ENCODE data around the gene STH.

STH gene

DNA sequence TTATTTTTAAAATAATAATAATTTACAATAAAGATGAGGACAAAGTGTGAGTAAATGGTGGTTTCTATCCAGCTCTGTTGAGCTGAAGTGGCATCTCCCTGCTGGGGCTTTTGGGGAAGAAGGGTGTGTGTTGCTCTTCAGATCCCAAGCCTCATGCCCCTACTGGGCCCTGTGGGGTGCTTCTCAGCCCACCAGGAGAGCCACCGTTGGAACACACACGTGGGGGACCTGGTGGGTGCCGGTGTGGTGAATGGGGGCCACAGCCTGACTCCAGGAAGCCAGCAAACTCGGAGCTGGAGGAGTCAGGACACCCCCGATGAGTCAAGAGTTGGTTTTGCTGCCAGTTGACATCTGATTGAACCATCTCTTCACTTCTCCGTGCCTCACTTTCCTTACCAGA lies 37.8 kb upstream of the STH start:
- Histone ChIP-seq H4K20me1 (ENCODE audit: insufficient read depth, low read length) (no peaks in the 10 kb centered on the region), H3F3A (ENCODE audit: insufficient read depth, low read length) (no peaks in the 10 kb centered on the region), H3K4me2 (ENCODE audit: low read depth, low read length) (no peak overlapping the region), H3K9me3 (replicated peaks; ENCODE audit: insufficient read depth, low read length) (no peaks in the 10 kb centered on the region), H3K27me3 (replicated peaks; ENCODE audit: insufficient read depth, low read length) (no peaks in the 10 kb centered on the region), H3K79me2 (ENCODE audit: low read length) (no peaks in the 10 kb centered on the region), H3K27ac (ENCODE audit: low read length) (no peak overlapping the region), H3K9ac (ENCODE audit: low read length) (no peak overlapping the region), H3K4me1 (ENCODE audit: low read length) (no peaks in the 10 kb centered on the region), H3K36me3 (replicated peaks; ENCODE audit: insufficient read depth, low read length) (no peaks in the 10 kb centered on the region), H2AFZ (ENCODE audit: low read length) (no peak overlapping the region), H3K9me2 (replicated peaks; ENCODE audit: insufficient read depth, low read length) (no peaks in the 10 kb centered on the region), H3K4me3 (ENCODE audit: low read length) (no peak overlapping the region)
- TF ChIP-seq EZH2phosphoT487 (IDR thresholded peaks at IDR 0.05; ENCODE audit: low read length), result no peak
- TF ChIP-seq EZH2 (optimal IDR thresholded peaks at IDR 0.05; ENCODE audit: low read depth, low read length), result no peak
- TF ChIP-seq, protein P1, sequence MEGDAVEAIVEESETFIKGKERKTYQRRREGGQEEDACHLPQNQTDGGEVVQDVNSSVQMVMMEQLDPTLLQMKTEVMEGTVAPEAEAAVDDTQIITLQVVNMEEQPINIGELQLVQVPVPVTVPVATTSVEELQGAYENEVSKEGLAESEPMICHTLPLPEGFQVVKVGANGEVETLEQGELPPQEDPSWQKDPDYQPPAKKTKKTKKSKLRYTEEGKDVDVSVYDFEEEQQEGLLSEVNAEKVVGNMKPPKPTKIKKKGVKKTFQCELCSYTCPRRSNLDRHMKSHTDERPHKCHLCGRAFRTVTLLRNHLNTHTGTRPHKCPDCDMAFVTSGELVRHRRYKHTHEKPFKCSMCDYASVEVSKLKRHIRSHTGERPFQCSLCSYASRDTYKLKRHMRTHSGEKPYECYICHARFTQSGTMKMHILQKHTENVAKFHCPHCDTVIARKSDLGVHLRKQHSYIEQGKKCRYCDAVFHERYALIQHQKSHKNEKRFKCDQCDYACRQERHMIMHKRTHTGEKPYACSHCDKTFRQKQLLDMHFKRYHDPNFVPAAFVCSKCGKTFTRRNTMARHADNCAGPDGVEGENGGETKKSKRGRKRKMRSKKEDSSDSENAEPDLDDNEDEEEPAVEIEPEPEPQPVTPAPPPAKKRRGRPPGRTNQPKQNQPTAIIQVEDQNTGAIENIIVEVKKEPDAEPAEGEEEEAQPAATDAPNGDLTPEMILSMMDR (IDR thresholded peaks at IDR 0.05; ENCODE audit: low read length), result no peak
- DNase-seq, result no peak

DNA sequence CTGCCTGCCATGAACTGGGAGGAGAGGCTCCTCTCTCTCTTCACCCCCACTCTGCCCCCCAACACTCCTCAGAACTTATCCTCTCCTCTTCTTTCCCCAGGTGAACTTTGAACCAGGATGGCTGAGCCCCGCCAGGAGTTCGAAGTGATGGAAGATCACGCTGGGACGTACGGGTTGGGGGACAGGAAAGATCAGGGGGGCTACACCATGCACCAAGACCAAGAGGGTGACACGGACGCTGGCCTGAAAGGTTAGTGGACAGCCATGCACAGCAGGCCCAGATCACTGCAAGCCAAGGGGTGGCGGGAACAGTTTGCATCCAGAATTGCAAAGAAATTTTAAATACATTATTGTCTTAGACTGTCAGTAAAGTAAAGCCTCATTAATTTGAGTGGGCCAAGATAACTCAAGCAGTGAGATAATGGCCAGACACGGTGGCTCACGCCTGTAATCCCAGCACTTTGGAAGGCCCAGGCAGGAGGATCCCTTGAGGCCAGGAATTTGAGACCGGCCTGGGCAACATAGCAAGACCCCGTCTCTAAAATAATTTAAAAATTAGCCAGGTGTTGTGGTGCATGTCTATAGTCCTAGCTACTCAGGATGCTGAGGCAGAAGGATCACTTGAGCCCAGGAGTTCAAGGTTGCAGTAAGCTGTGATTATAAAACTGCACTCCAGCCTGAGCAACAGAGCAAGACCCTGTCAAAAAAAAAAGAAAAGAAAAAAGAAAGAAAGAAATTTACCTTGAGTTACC lies 36.7 kb upstream of the STH start:
- Histone ChIP-seq H3F3A (ENCODE audit: insufficient read depth, low read length) (no peaks in the 10 kb centered on the region), H3K9ac (ENCODE audit: low read length) (no peak overlapping the region), H3K4me1 (ENCODE audit: low read length) (no peaks in the 10 kb centered on the region), H3K36me3 (replicated peaks; ENCODE audit: insufficient read depth, low read length) (no peaks in the 10 kb centered on the region), H3K27me3 (replicated peaks; ENCODE audit: insufficient read depth, low read length) (no peaks in the 10 kb centered on the region), H3K27ac (ENCODE audit: low read length) (no peak overlapping the region), H3K4me2 (ENCODE audit: low read depth, low read length) (no peak overlapping the region), H4K20me1 (ENCODE audit: insufficient read depth, low read length) (no peaks in the 10 kb centered on the region), H2AFZ (ENCODE audit: low read length) (no peak overlapping the region), H3K4me3 (ENCODE audit: low read length) (no peak overlapping the region), H3K79me2 (ENCODE audit: low read length) (no peaks in the 10 kb centered on the region), H3K9me3 (replicated peaks; ENCODE audit: insufficient read depth, low read length) (no peaks in the 10 kb centered on the region), H3K9me2 (replicated peaks; ENCODE audit: insufficient read depth, low read length) (no peaks in the 10 kb centered on the region)
- TF ChIP-seq EZH2 (optimal IDR thresholded peaks at IDR 0.05; ENCODE audit: low read depth, low read length), result no peak
- TF ChIP-seq EZH2phosphoT487 (IDR thresholded peaks at IDR 0.05; ENCODE audit: low read length), result no peak
- TF ChIP-seq, protein P1 (IDR thresholded peaks at IDR 0.05; ENCODE audit: low read length), result no peak
- no peak for DNase-seq

DNA sequence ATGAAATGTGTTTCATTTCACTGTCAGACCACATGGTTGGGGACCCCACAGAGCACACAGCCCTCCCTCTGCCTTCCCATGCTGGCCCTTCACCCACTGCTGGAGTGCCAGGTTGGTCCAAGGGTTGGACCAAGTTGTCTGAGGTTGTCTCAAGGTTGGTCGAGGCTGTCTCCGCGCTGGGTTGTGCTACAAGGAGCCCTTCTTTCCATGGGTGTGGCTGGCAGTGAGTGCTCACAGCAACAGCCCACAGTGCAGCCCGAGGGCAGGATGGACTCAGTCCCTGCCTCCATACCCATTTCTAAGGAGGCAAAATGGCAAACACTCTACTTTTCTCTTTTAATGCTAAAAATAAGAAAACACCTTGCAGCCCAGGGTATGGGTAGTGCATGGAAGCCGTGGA lies 35.8 kb upstream of the STH start:
- no peak overlapping the region for H3K4me2 ChIP-seq (ENCODE audit: low read depth, low read length)
- no peak overlapping the region for H3K9ac ChIP-seq (ENCODE audit: low read length)
- H3K36me3 ChIP-seq (replicated peaks; ENCODE audit: insufficient read depth, low read length), result no peaks in the 10 kb centered on the region
- no peak overlapping the region for H2AFZ ChIP-seq (ENCODE audit: low read length)
- H3F3A ChIP-seq (ENCODE audit: insufficient read depth, low read length), result no peaks in the 10 kb centered on the region
- H3K27me3 ChIP-seq (replicated peaks; ENCODE audit: insufficient read depth, low read length), result no peaks in the 10 kb centered on the region
- no peaks in the 10 kb centered on the region for H3K9me2 ChIP-seq (replicated peaks; ENCODE audit: insufficient read depth, low read length)
- DNase-seq, result no peak
- no peak overlapping the region for H3K4me3 ChIP-seq (ENCODE audit: low read length)
- H3K27ac ChIP-seq (ENCODE audit: low read length), result no peak overlapping the region
- no peaks in the 10 kb centered on the region for H3K4me1 ChIP-seq (ENCODE audit: low read length)
- TF ChIP-seq EZH2 (optimal IDR thresholded peaks at IDR 0.05; ENCODE audit: low read depth, low read length), result no peak
- no peak for TF ChIP-seq EZH2phosphoT487 (IDR thresholded peaks at IDR 0.05; ENCODE audit: low read length)
- TF ChIP-seq, protein P1 (IDR thresholded peaks at IDR 0.05; ENCODE audit: low read length), result no peak
- no peaks in the 10 kb centered on the region for H3K9me3 ChIP-seq (replicated peaks; ENCODE audit: insufficient read depth, low read length)
- no peaks in the 10 kb centered on the region for H4K20me1 ChIP-seq (ENCODE audit: insufficient read depth, low read length)
- H3K79me2 ChIP-seq (ENCODE audit: low read length), result no peaks in the 10 kb centered on the region
